ENCODE results near the gene SV2B. TPM values are rescaled to one million over a fixed set of nuclear protein-coding genes. Genes with fewer than 3 reads are reported as not detected.
A peak's percentile ranks its signal among the peaks of the same experiment; 100 is the strongest.

SV2B gene
- total and polyA plus RNA-seq, 12 donors = 0.16 to 7.5 (median 3.0) TPM

- 48 to 65% (median 63%) methylated on average over 3 of the region's 3 CpGs for WGBS, 4 donors
Observed at GRCh38 chr15:91255670-91256192, 155.7 kb downstream of the SV2B start.

DNA sequence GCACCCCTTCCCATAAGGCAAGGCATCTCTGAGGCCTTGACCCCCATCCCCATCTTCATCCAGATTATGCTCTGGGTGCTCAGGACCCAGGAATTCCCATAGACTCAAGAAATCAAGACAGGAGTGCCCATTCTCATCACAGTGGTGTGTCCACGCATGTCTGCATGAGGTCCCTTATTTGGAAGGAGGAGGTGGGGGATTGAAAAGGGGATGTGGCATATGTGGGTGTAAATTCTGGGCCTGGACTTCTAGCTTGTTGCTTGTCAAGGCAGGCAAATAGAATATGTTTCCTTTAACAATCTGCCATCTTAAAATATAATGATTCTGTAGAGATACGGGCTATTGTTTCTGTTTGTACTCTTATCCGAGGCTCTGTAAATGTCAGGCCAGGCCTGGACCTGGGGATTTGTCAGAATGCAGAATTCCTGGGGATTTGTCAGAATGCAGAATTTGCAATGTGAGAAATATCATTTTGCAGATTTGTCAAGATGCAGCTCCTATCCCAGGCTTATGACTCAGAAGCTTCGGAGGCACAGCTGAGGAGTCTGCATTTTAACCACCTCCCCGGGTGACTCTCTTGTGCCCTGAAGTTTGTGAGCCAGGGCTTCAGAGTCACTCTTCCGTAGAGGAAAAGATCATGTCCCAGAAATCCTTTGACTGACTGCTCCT, 157.8 kb downstream of the SV2B start:
- Histone ChIP-seq H3K9me3 (replicated peaks in 1 of 3) (no peaks in the 10 kb centered on the region), H3K4me3 (no peak overlapping the region), H3K27ac (peak overlapping the region in 3 of 5 donors; percentile 48 to 75 (median 59)), H3K36me3 (replicated peaks in 1 of 2) (no peaks in the 10 kb centered on the region), H3K4me1 (replicated peaks in 1 of 2) (peaks cover 12 to 15% of the 10 kb centered on the region in 2 donors), H3K27me3 (no peaks in the 10 kb centered on the region)
- WGBS, 4 donors = 44 to 62% (median 52%) methylated on average over 5 to 6 of the region's 6 CpGs
- no peak for DNase-seq
- TF ChIP-seq CTCF (IDR thresholded peaks at IDR 0.05) (no peak), POLR2A (IDR thresholded peaks at IDR 0.05) (peak in 1 of 2 donors; percentile 45)
- intact Hi-C loops (cut with DNase I) = no loop called here

More at GRCh38 chr15:91255670-91256192, 155.7 kb downstream of the SV2B start:
- H3K27ac ChIP-seq = no peak overlapping the region
- peaks cover 12 to 15% of the 10 kb centered on the region in 2 donors for H3K4me1 ChIP-seq (replicated peaks in 1 of 2)
- DNase-seq = no peak
- intact Hi-C loops (cut with DNase I) = no loop called here
- no peaks in the 10 kb centered on the region for H3K9me3 ChIP-seq (replicated peaks in 1 of 3)
- H3K4me3 ChIP-seq = no peak overlapping the region
- H3K36me3 ChIP-seq (replicated peaks in 1 of 2) = no peaks in the 10 kb centered on the region
- TF ChIP-seq CTCF (IDR thresholded peaks at IDR 0.05) (no peak), POLR2A (IDR thresholded peaks at IDR 0.05) (no peak)
- H3K27me3 ChIP-seq = no peaks in the 10 kb centered on the region

- Histone ChIP-seq H3K9me3 (replicated peaks in 1 of 3) (no peaks in the 10 kb centered on the region), H3K36me3 (replicated peaks in 1 of 2) (no peaks in the 10 kb centered on the region), H3K4me1 (replicated peaks in 1 of 2) (peaks cover 15 to 16% of the 10 kb centered on the region in 2 donors), H3K27ac (peak overlapping the region in 3 of 5 donors; percentile 48 to 75 (median 59)), H3K27me3 (no peaks in the 10 kb centered on the region), H3K4me3 (no peak overlapping the region)
- WGBS, 4 donors = 8 to 38% (median 21%) methylated on average over 3 to 6 of the region's 6 CpGs
- intact Hi-C loops (cut with DNase I) = no loop called here
- TF ChIP-seq CTCF (IDR thresholded peaks at IDR 0.05) (peak in 5 of 6 experiments; percentile 17 to 49 (median 33)), POLR2A (IDR thresholded peaks at IDR 0.05) (peak in 1 of 2 donors; percentile 28)
- peak; percentile 68 to 88 (median 86) for DNase-seq
Observed at GRCh38 chr15:91258415-91258759, 158.3 kb downstream of the SV2B start.

GRCh38 chr15:91259077-91259476, 159.0 kb downstream of the SV2B start:
- no peaks in the 10 kb centered on the region for H3K36me3 ChIP-seq (replicated peaks in 1 of 2)
- WGBS, 4 donors = 75 to 86% (median 79%) methylated on average over 3 of the region's 3 CpGs
- H3K4me1 ChIP-seq (replicated peaks in 1 of 2) = peaks cover 21 to 22% of the 10 kb centered on the region in 2 donors
- no peak overlapping the region for H3K27ac ChIP-seq
- intact Hi-C loops (cut with DNase I) = no loop called here
- no peaks in the 10 kb centered on the region for H3K9me3 ChIP-seq (replicated peaks in 1 of 3)
- no peaks in the 10 kb centered on the region for H3K27me3 ChIP-seq
- TF ChIP-seq CTCF (IDR thresholded peaks at IDR 0.05) (no peak), POLR2A (IDR thresholded peaks at IDR 0.05) (no peak)
- no peak overlapping the region for H3K4me3 ChIP-seq
- no peak for DNase-seq

All from adrenal gland (tissue), 12 donors.